Measurements from ENCODE around the gene VDAC2.

Gene VDAC2

DNA sequence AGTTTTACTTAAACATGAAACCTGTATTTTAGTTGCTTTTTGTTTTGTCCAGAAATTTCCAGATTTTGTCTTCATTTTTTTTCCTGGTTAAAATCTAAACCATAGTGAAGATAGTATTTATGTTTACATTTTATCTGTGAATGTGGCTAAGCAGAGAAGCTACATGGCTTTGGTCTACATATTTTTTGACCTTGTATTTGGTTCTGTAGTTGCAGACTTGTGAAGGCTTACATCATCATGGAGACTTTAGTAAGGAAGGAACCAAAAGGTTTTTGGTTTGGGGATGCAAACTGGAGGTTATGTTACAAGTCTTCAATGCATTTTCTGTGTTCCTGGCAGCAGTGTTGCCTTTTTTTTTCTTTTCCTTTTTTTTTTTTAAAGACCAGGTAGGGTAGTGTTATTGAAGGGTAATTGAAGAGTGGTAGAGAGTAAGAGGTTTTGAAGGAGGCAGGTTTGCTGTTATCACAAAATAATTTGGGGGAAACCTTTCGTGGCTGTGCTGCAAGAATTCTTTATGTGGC is 30.9 kb upstream of the VDAC2 start:
- Histone ChIP-seq H3K4me1 (ENCODE audit: low read depth, poor library complexity, severe bottlenecking) (peaks cover 8% of the 10 kb centered on the region), H3K9ac (no peak overlapping the region), H3K27ac (no peak overlapping the region), H3K36me3 (ENCODE audit: insufficient read depth) (no peaks in the 10 kb centered on the region), H3K4me3 (IDR thresholded peaks at IDR 0.05; ENCODE audit: insufficient read depth, low read depth, low read length) (no peak overlapping the region), H2AFZ (ENCODE audit: low read depth) (no peak overlapping the region), H3K27me3 (ENCODE audit: insufficient read depth, low read depth) (no peaks in the 10 kb centered on the region), H3K79me2 (ENCODE audit: insufficient read depth, low read depth) (no peaks in the 10 kb centered on the region), H3K4me2 (no peak overlapping the region), H4K20me1 (ENCODE audit: insufficient read depth) (no peaks in the 10 kb centered on the region)
- TF ChIP-seq, protein P1, sequence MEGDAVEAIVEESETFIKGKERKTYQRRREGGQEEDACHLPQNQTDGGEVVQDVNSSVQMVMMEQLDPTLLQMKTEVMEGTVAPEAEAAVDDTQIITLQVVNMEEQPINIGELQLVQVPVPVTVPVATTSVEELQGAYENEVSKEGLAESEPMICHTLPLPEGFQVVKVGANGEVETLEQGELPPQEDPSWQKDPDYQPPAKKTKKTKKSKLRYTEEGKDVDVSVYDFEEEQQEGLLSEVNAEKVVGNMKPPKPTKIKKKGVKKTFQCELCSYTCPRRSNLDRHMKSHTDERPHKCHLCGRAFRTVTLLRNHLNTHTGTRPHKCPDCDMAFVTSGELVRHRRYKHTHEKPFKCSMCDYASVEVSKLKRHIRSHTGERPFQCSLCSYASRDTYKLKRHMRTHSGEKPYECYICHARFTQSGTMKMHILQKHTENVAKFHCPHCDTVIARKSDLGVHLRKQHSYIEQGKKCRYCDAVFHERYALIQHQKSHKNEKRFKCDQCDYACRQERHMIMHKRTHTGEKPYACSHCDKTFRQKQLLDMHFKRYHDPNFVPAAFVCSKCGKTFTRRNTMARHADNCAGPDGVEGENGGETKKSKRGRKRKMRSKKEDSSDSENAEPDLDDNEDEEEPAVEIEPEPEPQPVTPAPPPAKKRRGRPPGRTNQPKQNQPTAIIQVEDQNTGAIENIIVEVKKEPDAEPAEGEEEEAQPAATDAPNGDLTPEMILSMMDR (conservative IDR thresholded peaks at IDR 0.05; ENCODE audit: low read depth, low read length), result no peak

- no peaks in the 10 kb centered on the region for H3K79me2 ChIP-seq (ENCODE audit: insufficient read depth, low read depth)
- no peak overlapping the region for H3K4me3 ChIP-seq (IDR thresholded peaks at IDR 0.05; ENCODE audit: insufficient read depth, low read depth, low read length)
- peaks cover 8% of the 10 kb centered on the region for H3K4me1 ChIP-seq (ENCODE audit: low read depth, poor library complexity, severe bottlenecking)
- no peaks in the 10 kb centered on the region for H3K36me3 ChIP-seq (ENCODE audit: insufficient read depth)
- H3K27me3 ChIP-seq (ENCODE audit: insufficient read depth, low read depth), result no peaks in the 10 kb centered on the region
- H3K9ac ChIP-seq, result no peak overlapping the region
- H3K4me2 ChIP-seq, result no peak overlapping the region
- no peak overlapping the region for H3K27ac ChIP-seq
- TF ChIP-seq, protein P1 (conservative IDR thresholded peaks at IDR 0.05; ENCODE audit: low read depth, low read length), result no peak
- H2AFZ ChIP-seq (ENCODE audit: low read depth), result no peak overlapping the region
- no peaks in the 10 kb centered on the region for H4K20me1 ChIP-seq (ENCODE audit: insufficient read depth)
Observed at GRCh38 chr10:75180592-75180991, 30.0 kb upstream of the VDAC2 start.

- H3K27me3 ChIP-seq (ENCODE audit: insufficient read depth, low read depth), result no peaks in the 10 kb centered on the region
- H3K4me2 ChIP-seq, result no peak overlapping the region
- TF ChIP-seq, protein P1 (conservative IDR thresholded peaks at IDR 0.05; ENCODE audit: low read depth, low read length), result no peak
- no peak overlapping the region for H3K9ac ChIP-seq
- no peaks in the 10 kb centered on the region for H3K79me2 ChIP-seq (ENCODE audit: insufficient read depth, low read depth)
- no peak overlapping the region for H2AFZ ChIP-seq (ENCODE audit: low read depth)
- H3K4me3 ChIP-seq (IDR thresholded peaks at IDR 0.05; ENCODE audit: insufficient read depth, low read depth, low read length), result no peak overlapping the region
- no peaks in the 10 kb centered on the region for H3K36me3 ChIP-seq (ENCODE audit: insufficient read depth)
- H4K20me1 ChIP-seq (ENCODE audit: insufficient read depth), result no peaks in the 10 kb centered on the region
- H3K4me1 ChIP-seq (ENCODE audit: low read depth, poor library complexity, severe bottlenecking), result peaks cover 8% of the 10 kb centered on the region
- H3K27ac ChIP-seq, result no peak overlapping the region
Observed at GRCh38 chr10:75181073-75181472, 29.5 kb upstream of the VDAC2 start.

DNA sequence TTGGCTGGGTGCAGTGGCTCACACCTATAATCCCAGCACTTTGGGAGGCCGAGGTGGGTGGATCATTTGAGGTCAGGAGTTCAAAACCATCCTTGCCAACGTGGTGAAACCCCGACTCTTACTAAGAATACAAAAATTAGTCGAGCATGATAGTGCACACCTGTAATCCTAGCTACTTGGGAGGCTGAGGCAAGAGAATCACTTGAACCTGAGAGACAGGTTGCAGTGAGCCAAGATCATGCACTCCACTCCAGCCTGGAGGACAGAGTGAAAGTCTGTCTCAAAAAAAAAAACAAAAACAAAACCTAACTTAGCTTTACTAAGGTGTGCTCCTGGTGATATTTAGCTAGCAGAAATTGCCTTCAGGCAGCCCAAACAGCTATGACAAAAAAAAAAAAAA is 24.3 kb upstream of the VDAC2 start:
- Histone ChIP-seq H3K9ac (no peak overlapping the region), H3K36me3 (ENCODE audit: insufficient read depth) (no peaks in the 10 kb centered on the region), H3K27me3 (ENCODE audit: insufficient read depth, low read depth) (no peaks in the 10 kb centered on the region), H3K79me2 (ENCODE audit: insufficient read depth, low read depth) (no peaks in the 10 kb centered on the region), H3K4me1 (ENCODE audit: low read depth, poor library complexity, severe bottlenecking) (peaks cover 10% of the 10 kb centered on the region), H3K27ac (no peak overlapping the region), H4K20me1 (ENCODE audit: insufficient read depth) (no peaks in the 10 kb centered on the region), H2AFZ (ENCODE audit: low read depth) (no peak overlapping the region), H3K4me3 (IDR thresholded peaks at IDR 0.05; ENCODE audit: insufficient read depth, low read depth, low read length) (no peak overlapping the region), H3K4me2 (no peak overlapping the region)
- TF ChIP-seq, protein P1 (conservative IDR thresholded peaks at IDR 0.05; ENCODE audit: low read depth, low read length), result no peak

All from KMS-11 (cell line).